HepG2 (cell line): Measurements from ENCODE around the gene CDH1. TPM values are rescaled to one million over a fixed set of nuclear protein-coding genes. Genes with fewer than 3 reads are reported as not detected.

ENCODE experiments used
- HDAC6 ChIP-seq: fragments of 200-600 bp; sonication (generic); IDR thresholded peaks from 2 replicates; pipeline ENCODE4 v1.7.0; 2017; ENCODE audit warnings: mild to moderate bottlenecking, antibody characterized with exemption, low read length, low read depth
- HOXA5 ChIP-seq: sonication (generic); formaldehyde crosslinking; IDR thresholded peaks from 2 replicates; pipeline ENCODE4 v1.4.0; 2020; ENCODE audit warnings: missing genetic modification reagents
- ISL2 ChIP-seq: sonication (generic); formaldehyde crosslinking; IDR thresholded peaks from 2 replicates; pipeline ENCODE4 v1.5.0; 2020; ENCODE audit warnings: missing genetic modification reagents
- KMT2A ChIP-seq: sonication (generic); formaldehyde crosslinking; IDR thresholded peaks from 2 replicates; pipeline ENCODE4 v1.4.0; 2020; ENCODE audit warnings: missing genetic modification reagents
- POLR2AphosphoS5 ChIP-seq: IDR thresholded peaks from 2 replicates; pipeline ENCODE4 v1.6.1; 2012; ENCODE audit warnings: low read depth, low read length
- PRMT3 ChIP-seq: sonication (generic); formaldehyde crosslinking; IDR thresholded peaks from 2 replicates; pipeline ENCODE4 v1.8.1; 2022; ENCODE audit warnings: low read depth, mild to moderate bottlenecking, moderate library complexity, missing genetic modification reagents, borderline replicate concordance
- ZNF747 ChIP-seq: sonication (generic); formaldehyde crosslinking; IDR thresholded peaks from 2 replicates; pipeline ENCODE4 v1.8.1; 2023; ENCODE audit warnings: missing genetic modification reagents, mild to moderate bottlenecking, borderline replicate concordance
- polyA plus RNA-seq, 8 experiments: library from polyadenylated mRNA; depleted of rRNA in 3 of 8; stranded (reverse) in 7 of 8; unstranded in 1 of 8; fragments of >200 nt; fragmentation: Illumina TruSeq in 4 of 8; extraction: Trizol in 4 of 8; gene quantifications; 2 replicates each; pipeline versions ENCODE4 v1.2.1 to v1.2.3, GENCODE V29; 2011 to 2016; ENCODE audit warnings: low read depth in 4 of 8, missing spikeins in 1 of 8, mixed read lengths in 1 of 8; ENCODE audit not compliant: insufficient read depth in 1 of 8
- total RNA-seq, 5 experiments: library from RNA; depleted of rRNA; stranded (reverse); fragments of >200 nt; fragmentation: Illumina TruSeq; extraction: Trizol; gene quantifications; 2 replicates each; pipeline ENCODE4 v1.2.3, GENCODE V29; 2016; ENCODE audit warnings: low read depth in 1 of 5
- TF ChIP-seq, protein P1 (sequence below): sonication (generic); formaldehyde crosslinking; IDR thresholded peaks from 2 replicates; pipeline ENCODE4 v1.9.0; 2022; ENCODE audit warnings: low read depth, missing genetic modification reagents
- TF ChIP-seq, protein P2 (sequence below): sonication (generic); formaldehyde crosslinking; IDR thresholded peaks from 2 replicates; pipeline ENCODE4 v1.4.0; 2020; ENCODE audit warnings: missing genetic modification reagents
- TF ChIP-seq, protein P3 (sequence below): sonication (generic); formaldehyde crosslinking; IDR thresholded peaks from 2 replicates; pipeline ENCODE4 v1.5.0; 2020; ENCODE audit warnings: mild to moderate bottlenecking, missing genetic modification reagents, moderate library complexity
- TF ChIP-seq, protein P4 (sequence below): sonication (generic); formaldehyde crosslinking; IDR thresholded peaks from 2 replicates; pipeline ENCODE4 v1.5.1; 2020; ENCODE audit warnings: mild to moderate bottlenecking, missing genetic modification reagents, borderline replicate concordance
- TF ChIP-seq, protein P5 (sequence below), 2 experiments: sonication (generic) in 1 of 2; formaldehyde crosslinking in 1 of 2; IDR thresholded peaks; 2 replicates each; pipeline versions ENCODE4 v1.4.0 to v1.6.1; 2018 to 2020; ENCODE audit warnings: missing genetic modification reagents in 2 of 2, borderline replicate concordance in 1 of 2, low read depth in 1 of 2, mild to moderate bottlenecking in 1 of 2, missing biosample characterization in 1 of 2

The CDH1 gene
- total and polyA plus RNA-seq, 2 of the 13 experiments (the other 11 are each of a cell fraction or from before 2014, with no cell fraction given): 0.95 to 9.8 TPM

DNA sequence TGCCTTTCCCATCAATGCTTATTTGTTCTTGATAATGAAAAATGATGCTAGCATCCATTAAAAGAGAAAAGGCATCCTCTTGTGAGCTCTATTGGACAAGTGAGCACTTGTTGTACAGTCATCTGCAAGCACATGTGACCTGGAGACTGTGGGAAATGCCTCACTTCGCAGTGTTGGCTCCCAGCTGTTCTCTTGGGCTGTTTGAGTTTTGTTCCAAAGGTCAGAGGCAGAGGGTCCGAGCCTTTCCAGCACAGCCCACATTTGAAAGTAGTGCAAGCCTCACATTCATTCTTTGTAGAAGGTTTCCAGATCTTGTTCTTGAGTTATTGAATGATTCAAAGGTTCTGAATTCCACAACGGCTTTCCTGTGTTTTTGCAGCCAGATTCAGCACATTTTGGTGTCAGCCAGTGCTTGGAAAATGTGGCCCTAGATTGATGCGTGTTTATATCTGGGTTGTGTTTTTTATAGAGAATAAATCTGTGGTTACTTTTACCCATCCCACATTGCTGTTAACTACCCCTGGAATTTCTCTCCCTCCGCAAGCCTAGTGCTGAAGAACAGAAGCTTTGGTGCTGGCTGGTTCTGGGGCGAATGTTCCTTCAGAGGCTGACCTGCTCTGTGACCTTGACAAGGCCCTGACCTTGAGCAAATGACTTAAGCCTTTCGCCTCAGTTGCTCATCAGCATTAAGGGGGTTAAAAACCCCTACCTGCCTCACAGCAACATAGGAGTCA, 49.8 kb downstream of the CDH1 start (continued):
- TF ChIP-seq ISL2 (CRISPR knock-in tag) (peak; percentile 60; the same call in 1 of the 2 replicates), KMT2A (CRISPR knock-in tag) (no peak), HOXA5 (CRISPR knock-in tag) (peak; percentile 64; the same call in 1 of the 2 replicates), ZNF747 (CRISPR knock-in tag) (no peak), PRMT3 (no peak), POLR2AphosphoS5 (no peak), HDAC6 (no peak)
- TF ChIP-seq, protein P1, sequence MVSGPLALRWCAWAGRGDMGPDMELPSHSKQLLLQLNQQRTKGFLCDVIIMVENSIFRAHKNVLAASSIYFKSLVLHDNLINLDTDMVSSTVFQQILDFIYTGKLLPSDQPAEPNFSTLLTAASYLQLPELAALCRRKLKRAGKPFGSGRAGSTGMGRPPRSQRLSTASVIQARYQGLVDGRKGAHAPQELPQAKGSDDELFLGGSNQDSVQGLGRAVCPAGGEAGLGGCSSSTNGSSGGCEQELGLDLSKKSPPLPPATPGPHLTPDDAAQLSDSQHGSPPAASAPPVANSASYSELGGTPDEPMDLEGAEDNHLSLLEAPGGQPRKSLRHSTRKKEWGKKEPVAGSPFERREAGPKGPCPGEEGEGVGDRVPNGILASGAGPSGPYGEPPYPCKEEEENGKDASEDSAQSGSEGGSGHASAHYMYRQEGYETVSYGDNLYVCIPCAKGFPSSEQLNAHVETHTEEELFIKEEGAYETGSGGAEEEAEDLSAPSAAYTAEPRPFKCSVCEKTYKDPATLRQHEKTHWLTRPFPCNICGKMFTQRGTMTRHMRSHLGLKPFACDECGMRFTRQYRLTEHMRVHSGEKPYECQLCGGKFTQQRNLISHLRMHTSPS (CRISPR knock-in tag): no peak
- TF ChIP-seq, protein P2, sequence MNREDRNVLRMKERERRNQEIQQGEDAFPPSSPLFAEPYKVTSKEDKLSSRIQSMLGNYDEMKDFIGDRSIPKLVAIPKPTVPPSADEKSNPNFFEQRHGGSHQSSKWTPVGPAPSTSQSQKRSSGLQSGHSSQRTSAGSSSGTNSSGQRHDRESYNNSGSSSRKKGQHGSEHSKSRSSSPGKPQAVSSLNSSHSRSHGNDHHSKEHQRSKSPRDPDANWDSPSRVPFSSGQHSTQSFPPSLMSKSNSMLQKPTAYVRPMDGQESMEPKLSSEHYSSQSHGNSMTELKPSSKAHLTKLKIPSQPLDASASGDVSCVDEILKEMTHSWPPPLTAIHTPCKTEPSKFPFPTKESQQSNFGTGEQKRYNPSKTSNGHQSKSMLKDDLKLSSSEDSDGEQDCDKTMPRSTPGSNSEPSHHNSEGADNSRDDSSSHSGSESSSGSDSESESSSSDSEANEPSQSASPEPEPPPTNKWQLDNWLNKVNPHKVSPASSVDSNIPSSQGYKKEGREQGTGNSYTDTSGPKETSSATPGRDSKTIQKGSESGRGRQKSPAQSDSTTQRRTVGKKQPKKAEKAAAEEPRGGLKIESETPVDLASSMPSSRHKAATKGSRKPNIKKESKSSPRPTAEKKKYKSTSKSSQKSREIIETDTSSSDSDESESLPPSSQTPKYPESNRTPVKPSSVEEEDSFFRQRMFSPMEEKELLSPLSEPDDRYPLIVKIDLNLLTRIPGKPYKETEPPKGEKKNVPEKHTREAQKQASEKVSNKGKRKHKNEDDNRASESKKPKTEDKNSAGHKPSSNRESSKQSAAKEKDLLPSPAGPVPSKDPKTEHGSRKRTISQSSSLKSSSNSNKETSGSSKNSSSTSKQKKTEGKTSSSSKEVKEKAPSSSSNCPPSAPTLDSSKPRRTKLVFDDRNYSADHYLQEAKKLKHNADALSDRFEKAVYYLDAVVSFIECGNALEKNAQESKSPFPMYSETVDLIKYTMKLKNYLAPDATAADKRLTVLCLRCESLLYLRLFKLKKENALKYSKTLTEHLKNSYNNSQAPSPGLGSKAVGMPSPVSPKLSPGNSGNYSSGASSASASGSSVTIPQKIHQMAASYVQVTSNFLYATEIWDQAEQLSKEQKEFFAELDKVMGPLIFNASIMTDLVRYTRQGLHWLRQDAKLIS (CRISPR knock-in tag): no peak
- TF ChIP-seq, protein P3, sequence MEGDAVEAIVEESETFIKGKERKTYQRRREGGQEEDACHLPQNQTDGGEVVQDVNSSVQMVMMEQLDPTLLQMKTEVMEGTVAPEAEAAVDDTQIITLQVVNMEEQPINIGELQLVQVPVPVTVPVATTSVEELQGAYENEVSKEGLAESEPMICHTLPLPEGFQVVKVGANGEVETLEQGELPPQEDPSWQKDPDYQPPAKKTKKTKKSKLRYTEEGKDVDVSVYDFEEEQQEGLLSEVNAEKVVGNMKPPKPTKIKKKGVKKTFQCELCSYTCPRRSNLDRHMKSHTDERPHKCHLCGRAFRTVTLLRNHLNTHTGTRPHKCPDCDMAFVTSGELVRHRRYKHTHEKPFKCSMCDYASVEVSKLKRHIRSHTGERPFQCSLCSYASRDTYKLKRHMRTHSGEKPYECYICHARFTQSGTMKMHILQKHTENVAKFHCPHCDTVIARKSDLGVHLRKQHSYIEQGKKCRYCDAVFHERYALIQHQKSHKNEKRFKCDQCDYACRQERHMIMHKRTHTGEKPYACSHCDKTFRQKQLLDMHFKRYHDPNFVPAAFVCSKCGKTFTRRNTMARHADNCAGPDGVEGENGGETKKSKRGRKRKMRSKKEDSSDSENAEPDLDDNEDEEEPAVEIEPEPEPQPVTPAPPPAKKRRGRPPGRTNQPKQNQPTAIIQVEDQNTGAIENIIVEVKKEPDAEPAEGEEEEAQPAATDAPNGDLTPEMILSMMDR: peak; percentile 21; the same call in 1 of the 2 replicates
- TF ChIP-seq, protein P4, sequence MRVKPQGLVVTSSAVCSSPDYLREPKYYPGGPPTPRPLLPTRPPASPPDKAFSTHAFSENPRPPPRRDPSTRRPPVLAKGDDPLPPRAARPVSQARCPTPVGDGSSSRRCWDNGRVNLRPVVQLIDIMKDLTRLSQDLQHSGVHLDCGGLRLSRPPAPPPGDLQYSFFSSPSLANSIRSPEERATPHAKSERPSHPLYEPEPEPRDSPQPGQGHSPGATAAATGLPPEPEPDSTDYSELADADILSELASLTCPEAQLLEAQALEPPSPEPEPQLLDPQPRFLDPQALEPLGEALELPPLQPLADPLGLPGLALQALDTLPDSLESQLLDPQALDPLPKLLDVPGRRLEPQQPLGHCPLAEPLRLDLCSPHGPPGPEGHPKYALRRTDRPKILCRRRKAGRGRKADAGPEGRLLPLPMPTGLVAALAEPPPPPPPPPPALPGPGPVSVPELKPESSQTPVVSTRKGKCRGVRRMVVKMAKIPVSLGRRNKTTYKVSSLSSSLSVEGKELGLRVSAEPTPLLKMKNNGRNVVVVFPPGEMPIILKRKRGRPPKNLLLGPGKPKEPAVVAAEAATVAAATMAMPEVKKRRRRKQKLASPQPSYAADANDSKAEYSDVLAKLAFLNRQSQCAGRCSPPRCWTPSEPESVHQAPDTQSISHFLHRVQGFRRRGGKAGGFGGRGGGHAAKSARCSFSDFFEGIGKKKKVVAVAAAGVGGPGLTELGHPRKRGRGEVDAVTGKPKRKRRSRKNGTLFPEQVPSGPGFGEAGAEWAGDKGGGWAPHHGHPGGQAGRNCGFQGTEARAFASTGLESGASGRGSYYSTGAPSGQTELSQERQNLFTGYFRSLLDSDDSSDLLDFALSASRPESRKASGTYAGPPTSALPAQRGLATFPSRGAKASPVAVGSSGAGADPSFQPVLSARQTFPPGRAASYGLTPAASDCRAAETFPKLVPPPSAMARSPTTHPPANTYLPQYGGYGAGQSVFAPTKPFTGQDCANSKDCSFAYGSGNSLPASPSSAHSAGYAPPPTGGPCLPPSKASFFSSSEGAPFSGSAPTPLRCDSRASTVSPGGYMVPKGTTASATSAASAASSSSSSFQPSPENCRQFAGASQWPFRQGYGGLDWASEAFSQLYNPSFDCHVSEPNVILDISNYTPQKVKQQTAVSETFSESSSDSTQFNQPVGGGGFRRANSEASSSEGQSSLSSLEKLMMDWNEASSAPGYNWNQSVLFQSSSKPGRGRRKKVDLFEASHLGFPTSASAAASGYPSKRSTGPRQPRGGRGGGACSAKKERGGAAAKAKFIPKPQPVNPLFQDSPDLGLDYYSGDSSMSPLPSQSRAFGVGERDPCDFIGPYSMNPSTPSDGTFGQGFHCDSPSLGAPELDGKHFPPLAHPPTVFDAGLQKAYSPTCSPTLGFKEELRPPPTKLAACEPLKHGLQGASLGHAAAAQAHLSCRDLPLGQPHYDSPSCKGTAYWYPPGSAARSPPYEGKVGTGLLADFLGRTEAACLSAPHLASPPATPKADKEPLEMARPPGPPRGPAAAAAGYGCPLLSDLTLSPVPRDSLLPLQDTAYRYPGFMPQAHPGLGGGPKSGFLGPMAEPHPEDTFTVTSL: no peak; the same call in 1 of the 2 replicates
- TF ChIP-seq, protein P5, sequence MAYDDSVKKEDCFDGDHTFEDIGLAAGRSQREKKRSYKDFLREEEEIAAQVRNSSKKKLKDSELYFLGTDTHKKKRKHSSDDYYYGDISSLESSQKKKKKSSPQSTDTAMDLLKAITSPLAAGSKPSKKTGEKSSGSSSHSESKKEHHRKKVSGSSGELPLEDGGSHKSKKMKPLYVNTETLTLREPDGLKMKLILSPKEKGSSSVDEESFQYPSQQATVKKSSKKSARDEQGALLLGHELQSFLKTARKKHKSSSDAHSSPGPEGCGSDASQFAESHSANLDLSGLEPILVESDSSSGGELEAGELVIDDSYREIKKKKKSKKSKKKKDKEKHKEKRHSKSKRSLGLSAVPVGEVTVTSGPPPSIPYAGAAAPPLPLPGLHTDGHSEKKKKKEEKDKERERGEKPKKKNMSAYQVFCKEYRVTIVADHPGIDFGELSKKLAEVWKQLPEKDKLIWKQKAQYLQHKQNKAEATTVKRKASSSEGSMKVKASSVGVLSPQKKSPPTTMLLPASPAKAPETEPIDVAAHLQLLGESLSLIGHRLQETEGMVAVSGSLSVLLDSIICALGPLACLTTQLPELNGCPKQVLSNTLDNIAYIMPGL (CRISPR knock-in tag; IDR thresholded peaks at IDR 0.05; ENCODE audit: borderline replicate concordance in 1 of 2, low read depth in 1 of 2): peak in 1 of 2 experiments; percentile 21; a peak in 1 of 4 replicates
